Ovary (tissue), 3 donors: ENCODE data around the gene HIPK2.

Source experiments
- CTCF ChIP-seq, 3 donors: fragments of 450-650 bp in 2 of 3; fragments of 200-600 bp in 1 of 3; IDR thresholded peaks; one replicate each; pipeline versions ENCODE4 v1.5.1 to v1.8.0; 2016 to 2022; ENCODE audit warnings: antibody characterized with exemption in 3 of 3, mild to moderate bottlenecking in 1 of 3
- POLR2A ChIP-seq: fragments of 450-650 bp; IDR thresholded peaks from one replicate; pipeline ENCODE4 v1.6.1; 2017; ENCODE audit warnings: antibody characterized with exemption, mild to moderate bottlenecking, moderate library complexity
- donor health status: DM: no; HTN: no; CAD: no.

- no peak for TF ChIP-seq CTCF (IDR thresholded peaks at IDR 0.05)
- no peak for TF ChIP-seq POLR2A
Measured at GRCh38 chr7:139595806-139596205, 182.0 kb downstream of the HIPK2 start.
